Mesothelial cell of epicardium (in vitro differentiated cells): ENCODE measurements around the gene KRT27. TPM values are rescaled to one million over a fixed set of nuclear protein-coding genes. Genes with fewer than 3 reads are reported as not detected.

Source experiments
- DNase-seq, 2 experiments: peaks; one replicate each; pipeline ENCODE4 v3.0.0; 2021; ENCODE audit warnings: low spot score in 2 of 2; ENCODE audit not compliant: unreplicated experiment in 2 of 2
- H3K27ac Mint-ChIP-seq: 2 replicates; pipeline ENCODE4 v1.8.0; 2021; ENCODE audit warnings: mixed read lengths
- H3K27me3 Mint-ChIP-seq: 2 replicates; pipeline ENCODE4 v1.8.0; 2021; ENCODE audit warnings: low read depth, mixed read lengths
- H3K36me3 Mint-ChIP-seq: 2 replicates; pipeline ENCODE4 v1.8.0; 2021; ENCODE audit warnings: mixed read lengths
- H3K4me1 Mint-ChIP-seq: 2 replicates; pipeline ENCODE4 v1.8.0; 2021; ENCODE audit warnings: mixed read lengths
- H3K4me3 Mint-ChIP-seq: 2 replicates; pipeline ENCODE4 v1.8.0; 2021; ENCODE audit warnings: mild to moderate bottlenecking, moderate library complexity, mixed read lengths
- H3K9me3 Mint-ChIP-seq: 2 replicates; pipeline ENCODE4 v1.8.0; 2021; ENCODE audit warnings: mixed read lengths
- total RNA-seq: library from RNA; stranded (reverse); gene quantifications from 3 replicates; pipeline ENCODE4 v1.2.1, GENCODE V29; 2021
- TF ChIP-seq, protein P1 (sequence below): fragments of 200-600 bp; sonication (generic); IDR thresholded peaks from one replicate; pipeline ENCODE4 v1.5.0; 2021; ENCODE audit warnings: antibody characterized with exemption; ENCODE audit not compliant: unreplicated experiment

Gene KRT27
- total RNA-seq, 1 donor from 2014 or later, result not detected

- no peak for DNase-seq
- Mint-ChIP-seq H3K4me3 (no peak within 1 kb of the TSS), H3K27ac (no peak within 1 kb of the TSS), H3K36me3 (no peaks in the 10 kb centered on the region), H3K4me1 (no peaks in the 10 kb centered on the region), H3K27me3 (peaks cover 55% of the 10 kb centered on the region), H3K9me3 (no peaks in the 10 kb centered on the region)
- TF ChIP-seq, protein P1, sequence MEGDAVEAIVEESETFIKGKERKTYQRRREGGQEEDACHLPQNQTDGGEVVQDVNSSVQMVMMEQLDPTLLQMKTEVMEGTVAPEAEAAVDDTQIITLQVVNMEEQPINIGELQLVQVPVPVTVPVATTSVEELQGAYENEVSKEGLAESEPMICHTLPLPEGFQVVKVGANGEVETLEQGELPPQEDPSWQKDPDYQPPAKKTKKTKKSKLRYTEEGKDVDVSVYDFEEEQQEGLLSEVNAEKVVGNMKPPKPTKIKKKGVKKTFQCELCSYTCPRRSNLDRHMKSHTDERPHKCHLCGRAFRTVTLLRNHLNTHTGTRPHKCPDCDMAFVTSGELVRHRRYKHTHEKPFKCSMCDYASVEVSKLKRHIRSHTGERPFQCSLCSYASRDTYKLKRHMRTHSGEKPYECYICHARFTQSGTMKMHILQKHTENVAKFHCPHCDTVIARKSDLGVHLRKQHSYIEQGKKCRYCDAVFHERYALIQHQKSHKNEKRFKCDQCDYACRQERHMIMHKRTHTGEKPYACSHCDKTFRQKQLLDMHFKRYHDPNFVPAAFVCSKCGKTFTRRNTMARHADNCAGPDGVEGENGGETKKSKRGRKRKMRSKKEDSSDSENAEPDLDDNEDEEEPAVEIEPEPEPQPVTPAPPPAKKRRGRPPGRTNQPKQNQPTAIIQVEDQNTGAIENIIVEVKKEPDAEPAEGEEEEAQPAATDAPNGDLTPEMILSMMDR, result no peak
Measured at GRCh38 chr17:40772101-40772500, 10.2 kb downstream of the KRT27 start, which contains the start of gene KRT26. Gene KRT26, minus strand, starts transcription at chr17:40772201. Its CDS starts 88 bp downstream, at chr17:40772113.

DNA sequence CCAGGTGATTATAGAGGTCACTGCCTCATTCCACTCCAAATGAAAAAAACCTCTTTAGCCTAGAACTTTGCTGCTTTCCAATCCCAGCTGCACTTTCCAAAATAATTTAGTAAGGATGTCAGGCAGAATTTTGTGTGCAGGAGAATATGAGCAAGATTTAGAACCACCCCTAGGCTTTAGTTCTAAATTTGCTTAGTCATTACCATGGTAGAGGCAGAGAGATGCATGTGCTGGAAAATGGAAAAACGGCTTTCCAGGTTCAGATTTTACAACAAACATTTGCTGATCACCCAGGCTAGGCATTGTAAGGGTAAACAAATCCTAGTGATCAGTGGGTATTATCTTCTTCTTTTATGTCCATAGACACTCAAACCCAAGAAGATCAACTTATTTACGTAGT is 16.7 kb downstream of the KRT27 start:
- H3K4me3 Mint-ChIP-seq, result no peak overlapping the region
- H3K36me3 Mint-ChIP-seq, result no peaks in the 10 kb centered on the region
- no peak for DNase-seq
- peaks cover 23% of the 10 kb centered on the region for H3K27me3 Mint-ChIP-seq
- H3K4me1 Mint-ChIP-seq, result no peaks in the 10 kb centered on the region
- H3K9me3 Mint-ChIP-seq, result peaks cover 38% of the 10 kb centered on the region
- H3K27ac Mint-ChIP-seq, result no peak overlapping the region
- TF ChIP-seq, protein P1, result no peak

DNA sequence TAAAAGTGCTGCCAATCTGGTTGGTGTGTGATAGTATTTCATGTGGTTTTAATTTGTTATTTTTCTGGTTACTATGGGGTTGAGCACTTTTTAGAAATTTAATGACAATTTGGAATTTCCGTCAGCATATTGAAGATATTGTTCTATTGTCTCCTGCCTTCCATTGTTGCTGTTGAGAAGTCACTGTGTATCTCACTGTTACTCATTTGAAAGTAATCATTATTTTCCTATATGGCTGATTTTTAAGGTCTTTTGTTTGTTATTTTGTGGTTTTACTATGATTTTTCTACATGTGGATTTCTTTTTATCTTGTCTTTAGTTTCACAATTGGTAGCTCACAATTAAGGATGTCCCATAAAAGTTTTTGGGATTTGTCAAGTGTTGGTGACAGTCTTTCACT is 18.6 kb downstream of the KRT27 start:
- no peaks in the 10 kb centered on the region for H3K36me3 Mint-ChIP-seq
- H3K27ac Mint-ChIP-seq, result no peak overlapping the region
- no peak overlapping the region for H3K4me3 Mint-ChIP-seq
- TF ChIP-seq, protein P1, result no peak
- DNase-seq, result no peak
- H3K9me3 Mint-ChIP-seq, result peaks cover 58% of the 10 kb centered on the region
- peaks cover 14% of the 10 kb centered on the region for H3K27me3 Mint-ChIP-seq
- no peaks in the 10 kb centered on the region for H3K4me1 Mint-ChIP-seq

DNA sequence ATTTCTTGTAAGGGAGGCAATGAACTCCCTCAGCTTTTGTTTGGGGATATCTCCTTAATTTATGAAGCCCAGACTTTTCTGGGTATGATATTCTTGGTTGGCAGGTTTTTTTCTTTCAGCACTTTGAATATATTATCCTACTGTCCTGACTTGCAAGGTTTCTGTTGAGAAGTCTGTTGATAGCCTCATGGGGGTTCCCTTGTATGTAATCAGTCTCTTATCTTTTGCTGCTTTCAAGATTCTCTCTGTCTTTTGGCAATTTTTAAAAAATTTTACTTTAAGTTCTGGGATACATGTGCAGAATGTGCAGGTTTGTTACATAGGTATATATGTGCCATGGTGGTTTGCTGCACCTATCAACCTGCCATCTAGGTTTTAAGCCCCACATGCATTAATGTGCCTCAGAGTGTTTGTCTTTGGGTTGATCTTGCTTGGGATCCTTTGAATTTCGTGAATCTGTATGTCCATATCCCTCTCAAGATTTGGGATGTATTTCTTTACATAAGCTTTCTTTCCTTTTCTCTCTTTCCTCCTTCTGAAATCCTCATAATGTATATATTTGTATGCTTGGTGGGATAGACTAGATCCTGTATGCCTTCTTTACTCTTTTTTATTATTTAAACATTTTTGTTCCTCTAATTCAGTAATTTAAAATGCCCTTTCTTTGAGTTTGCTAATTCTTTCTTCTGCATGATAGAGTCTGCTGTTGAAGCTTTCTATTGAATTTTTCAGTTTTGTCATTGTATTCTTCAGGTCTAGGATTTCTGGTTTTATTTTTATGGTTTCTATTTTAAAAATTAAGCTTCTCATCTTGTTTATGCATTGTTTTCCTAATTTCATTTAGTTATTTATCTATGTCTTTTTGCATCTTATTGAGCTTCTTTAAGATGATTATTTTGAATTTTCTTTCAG is 22.0 kb downstream of the KRT27 start:
- DNase-seq, result no peak
- no peak overlapping the region for H3K4me3 Mint-ChIP-seq
- H3K36me3 Mint-ChIP-seq, result no peaks in the 10 kb centered on the region
- H3K27me3 Mint-ChIP-seq, result peaks cover 18% of the 10 kb centered on the region
- H3K9me3 Mint-ChIP-seq, result peaks cover 74% of the 10 kb centered on the region
- TF ChIP-seq, protein P1, result no peak
- no peaks in the 10 kb centered on the region for H3K4me1 Mint-ChIP-seq
- H3K27ac Mint-ChIP-seq, result no peak overlapping the region

DNA sequence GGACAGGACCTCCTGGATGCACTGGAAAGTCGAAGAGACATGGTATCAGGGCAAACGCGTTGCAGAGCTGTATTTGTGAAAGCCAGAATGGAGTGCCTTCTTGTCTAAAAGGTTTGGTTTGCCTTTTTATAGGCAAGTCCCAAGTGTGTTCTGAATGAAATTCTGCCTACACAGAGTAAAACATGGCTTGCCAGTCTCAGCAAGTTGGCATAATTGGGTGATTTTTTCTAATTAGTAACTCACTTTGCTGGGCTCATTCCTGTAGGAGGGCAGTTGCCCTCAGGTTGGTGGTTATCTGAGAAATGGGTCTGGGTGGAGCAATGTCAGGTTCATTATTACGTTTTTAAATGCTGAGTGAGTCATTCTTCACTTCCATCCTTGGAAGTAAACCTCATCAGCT is 27.1 kb downstream of the KRT27 start, which contains the start of gene KRT25:
Gene KRT25, minus strand, starts transcription at position 101 of the 400 bp plus-strand sequence. Its CDS starts 60 bp downstream, at position 41.
- no peak for DNase-seq
- H3K27me3 Mint-ChIP-seq, result peaks cover 53% of the 10 kb centered on the region
- TF ChIP-seq, protein P1, result no peak
- H3K36me3 Mint-ChIP-seq, result no peaks in the 10 kb centered on the region
- H3K27ac Mint-ChIP-seq, result no peak within 1 kb of the TSS
- no peaks in the 10 kb centered on the region for H3K4me1 Mint-ChIP-seq
- H3K9me3 Mint-ChIP-seq, result peaks cover 31% of the 10 kb centered on the region
- H3K4me3 Mint-ChIP-seq, result no peak within 1 kb of the TSS
